ENCODE data around the gene UBE2E2.

Gene UBE2E2

DNA sequence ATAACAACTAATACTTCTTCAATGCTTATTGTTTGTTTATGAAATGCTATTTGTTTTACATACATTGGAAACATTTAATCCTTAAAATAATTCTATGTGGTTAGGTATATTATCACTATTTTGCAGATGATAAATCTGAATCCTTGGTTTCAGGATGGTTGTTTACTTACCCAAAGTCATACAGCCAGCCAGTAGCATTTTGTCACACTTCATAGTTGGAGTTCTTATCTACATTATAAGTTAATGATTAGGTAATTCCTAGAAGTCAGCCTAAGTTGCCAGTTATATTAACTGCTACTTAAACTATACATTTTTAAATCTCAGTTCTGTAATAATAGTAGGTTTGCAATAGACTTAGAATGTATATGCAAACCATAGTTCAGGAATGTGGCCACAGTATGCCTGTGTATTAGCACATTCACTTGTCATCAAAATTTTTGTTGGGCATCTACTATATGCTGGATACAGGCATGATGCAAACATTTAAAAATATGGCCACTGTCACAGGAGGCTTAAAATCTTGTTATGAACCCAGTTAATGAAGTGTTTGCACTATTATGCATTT, 187.9 kb downstream of the UBE2E2 start:
- DNase-seq: no peak

DNA sequence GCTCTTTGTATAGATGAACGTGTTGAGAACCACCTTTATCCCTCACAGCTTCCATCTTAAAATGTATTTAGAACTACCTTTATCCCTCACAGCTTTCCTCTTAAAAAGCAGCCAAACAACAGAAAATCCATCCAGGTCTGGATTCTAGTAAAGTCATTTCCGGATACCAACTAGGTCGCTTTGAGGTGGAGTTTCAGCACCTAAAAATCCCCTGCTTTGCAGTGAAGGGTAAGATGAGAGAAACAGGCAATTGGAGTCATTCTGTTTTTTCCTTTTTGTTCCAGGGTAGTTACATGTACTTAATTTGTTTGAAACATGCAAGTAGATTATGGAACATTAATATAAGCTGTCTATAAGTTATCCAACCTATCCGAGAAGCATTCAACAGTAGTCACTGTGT, 192.0 kb downstream of the UBE2E2 start:
- DNase-seq: no peak

DNA sequence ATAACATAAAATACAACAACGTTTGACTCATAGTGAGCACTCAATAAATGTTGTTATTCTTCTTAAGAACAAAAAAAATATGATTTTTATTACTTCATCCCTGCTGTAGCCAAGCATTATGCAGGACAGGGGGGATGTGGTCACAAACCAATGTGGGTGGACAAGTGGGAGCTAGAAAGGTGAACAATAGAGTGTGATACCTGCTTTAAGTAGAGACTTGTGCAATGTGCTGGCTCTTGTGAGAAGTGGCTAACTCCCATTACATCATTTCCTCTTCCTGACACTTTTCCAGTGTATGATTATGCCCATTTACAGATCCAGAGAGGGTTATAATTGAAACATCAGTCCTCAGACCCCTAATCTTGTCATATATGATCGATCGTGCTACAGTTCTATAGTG, 193.6 kb downstream of the UBE2E2 start:
- DNase-seq: no peak

DNA sequence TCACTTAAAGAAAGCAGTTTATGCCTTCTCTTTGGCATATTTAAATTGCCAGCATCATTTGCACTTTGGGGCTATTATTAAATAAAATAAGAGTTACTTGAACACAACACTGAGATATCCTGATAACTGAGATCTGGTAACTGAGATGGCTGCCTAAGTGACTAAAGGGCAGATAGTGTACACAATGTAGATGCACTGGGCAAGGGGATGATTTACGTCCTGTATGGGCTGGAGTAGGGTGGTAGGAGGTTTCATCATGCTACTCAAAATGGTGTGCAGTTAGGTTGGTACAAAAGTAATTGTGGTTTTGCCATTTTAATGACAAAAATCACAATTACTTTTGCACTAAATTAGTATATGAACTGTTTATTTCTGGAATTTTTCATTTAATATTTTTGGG, 196.1 kb downstream of the UBE2E2 start:
- no peak for DNase-seq

DNA sequence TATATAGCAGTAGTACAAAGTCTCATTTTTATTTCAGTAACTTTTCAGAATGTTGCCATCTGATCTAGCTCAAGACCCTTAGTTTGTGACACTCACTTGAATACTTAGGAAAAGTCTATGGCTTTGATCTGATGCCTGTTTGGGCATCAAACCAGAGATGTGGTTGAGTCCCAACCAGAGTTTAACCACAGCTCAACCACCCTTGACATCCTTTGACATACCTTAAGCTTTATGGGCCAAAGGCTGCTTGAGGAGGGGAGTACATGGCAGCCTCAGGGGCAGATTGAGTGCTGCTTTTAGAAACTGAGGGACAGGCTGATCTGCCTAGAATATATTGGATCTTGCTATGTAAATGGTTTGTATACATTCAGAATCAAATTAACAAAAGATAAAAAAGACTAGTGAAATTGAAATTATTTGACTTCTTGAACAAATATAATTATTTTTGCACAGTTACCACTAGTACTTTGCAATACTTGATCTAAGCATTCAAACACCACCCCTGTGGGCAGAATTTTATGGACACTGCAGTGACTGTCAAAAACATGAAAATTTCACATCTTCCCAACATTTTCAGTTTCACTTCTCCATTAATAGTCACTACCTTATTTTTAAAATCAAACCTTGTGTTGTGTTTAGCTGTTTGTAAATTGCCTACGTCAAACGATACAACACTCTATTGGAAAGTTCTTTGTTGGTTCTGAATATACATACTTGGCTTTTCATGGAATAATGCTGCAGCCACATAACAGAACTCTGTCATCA, 199.8 kb downstream of the UBE2E2 start:
- DNase-seq: no peak

DNA sequence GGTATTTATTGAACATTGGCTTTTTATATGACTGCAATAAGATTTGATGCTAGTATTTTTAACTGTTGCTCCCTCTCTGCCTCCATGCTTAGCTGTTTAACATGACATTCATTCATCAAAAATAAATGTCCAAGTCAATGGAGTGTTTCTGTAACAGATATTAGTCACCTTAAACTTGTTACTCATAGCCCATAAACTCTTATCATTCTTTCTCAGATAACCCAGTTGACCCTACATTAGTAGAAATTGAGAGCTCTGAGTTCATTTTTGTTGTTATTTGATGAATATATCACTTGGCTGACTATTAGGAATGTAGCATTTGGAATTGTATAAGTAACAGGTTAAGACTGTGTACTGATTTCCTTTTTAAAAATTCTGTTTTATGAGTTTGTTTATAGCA, 201.1 kb downstream of the UBE2E2 start:
- no peak for DNase-seq

DNA sequence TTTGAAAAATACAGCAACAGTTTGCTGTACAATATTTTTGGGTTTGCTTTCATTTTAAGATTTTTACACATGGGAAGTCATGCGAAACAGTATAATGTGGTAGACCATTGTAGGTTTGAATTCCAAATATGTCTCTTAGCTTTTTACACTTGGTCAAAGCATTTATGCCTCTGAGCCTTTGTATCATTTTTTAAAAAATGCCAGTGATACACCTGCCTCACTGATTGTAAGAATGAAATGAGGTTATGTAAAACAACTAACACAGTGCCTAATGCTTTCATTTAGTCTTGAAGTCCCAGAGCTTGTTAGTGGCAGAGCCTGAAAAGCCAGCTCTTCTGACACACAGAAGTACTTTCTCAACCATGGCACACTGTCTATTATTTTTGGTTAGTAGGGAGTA, 202.0 kb downstream of the UBE2E2 start:
- DNase-seq: no peak

DNA sequence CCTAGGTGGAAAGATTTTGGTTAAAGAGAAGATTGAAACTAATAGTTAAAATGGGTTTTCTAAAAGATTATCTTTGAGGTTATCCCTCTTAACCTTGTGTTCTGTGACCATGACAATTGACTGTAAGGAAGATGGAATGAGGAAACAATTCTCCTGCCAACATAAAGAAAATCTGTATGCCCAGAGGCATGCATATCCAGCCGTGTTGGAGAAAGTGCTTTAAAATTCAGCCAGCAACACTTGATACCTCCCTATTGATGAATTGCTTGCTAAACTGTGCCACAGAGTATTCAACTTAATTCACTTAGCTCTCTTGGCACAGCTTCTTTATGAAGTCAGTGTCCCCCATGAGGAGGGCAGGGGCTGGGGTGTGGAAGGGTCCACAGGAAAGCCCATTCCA, 203.5 kb downstream of the UBE2E2 start:
- DNase-seq: no peak

DNA sequence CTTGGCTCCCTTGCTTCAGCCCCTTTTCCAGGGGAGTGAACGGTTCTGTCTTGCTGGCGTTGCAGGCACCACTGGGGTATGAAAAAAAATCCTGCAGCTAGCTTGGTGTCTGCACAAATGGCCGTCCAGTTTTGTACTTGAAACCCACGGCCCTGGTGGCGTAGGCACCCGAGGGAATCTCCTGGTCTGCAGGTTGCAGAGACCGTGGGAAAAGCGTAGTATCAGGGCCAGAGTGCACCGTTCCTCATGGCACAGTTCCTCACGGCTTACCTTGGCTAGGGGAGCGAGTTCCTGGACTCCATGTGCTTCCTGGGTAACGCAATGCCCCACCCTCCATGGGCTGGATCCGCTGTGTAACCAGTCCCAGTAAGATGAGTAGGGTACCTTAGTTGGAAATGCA, 214.9 kb downstream of the UBE2E2 start:
- DNase-seq: no peak

DNA sequence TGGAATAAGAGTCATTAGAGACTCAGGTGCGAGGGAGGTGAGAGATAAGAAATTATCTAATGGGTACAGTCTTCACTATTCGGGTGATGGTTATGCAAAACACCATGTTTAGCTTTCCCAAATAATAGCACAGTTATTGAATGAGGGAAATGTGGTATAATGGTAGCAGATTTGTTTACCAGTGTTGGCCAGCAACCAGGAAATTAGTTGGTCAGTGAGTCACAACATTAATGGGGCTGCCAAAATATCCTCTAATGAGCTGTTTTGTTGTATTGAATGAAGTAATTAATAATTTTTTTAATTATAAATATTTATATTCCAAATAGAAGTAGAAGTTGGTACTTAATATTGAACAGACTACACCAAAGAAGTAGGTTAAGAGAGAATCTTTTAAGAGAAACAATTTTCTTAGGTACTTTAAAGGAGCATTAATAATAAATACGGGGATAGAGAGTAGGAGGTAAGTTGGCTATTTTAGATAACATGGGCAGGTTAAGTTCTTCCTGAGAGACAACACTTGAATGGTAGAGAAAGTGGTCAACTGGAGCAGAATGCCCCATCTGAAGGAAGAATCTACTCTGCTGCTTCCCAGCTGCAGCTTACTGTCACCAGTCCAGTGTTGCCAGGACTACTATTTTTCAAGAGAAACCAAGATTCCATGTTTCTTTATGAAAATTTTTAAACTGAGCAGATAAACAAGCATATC, 218.8 kb downstream of the UBE2E2 start:
- DNase-seq: no peak

DNA sequence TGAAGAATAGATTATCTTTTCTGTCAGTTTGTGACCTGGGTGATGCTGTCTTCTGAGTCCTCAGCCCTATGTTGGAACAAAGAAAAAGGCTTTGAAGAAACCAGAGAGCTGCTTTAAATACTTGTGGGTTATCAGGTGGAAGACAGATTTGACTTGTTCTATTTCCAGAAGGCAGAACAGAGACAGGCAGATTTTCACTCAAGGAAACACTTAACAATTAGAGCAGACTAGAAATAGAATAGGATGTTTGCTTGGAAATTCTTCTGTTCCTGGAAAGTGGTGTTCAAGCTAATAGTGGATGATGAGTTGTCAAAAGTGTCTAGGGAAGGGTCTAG, 219.4 kb downstream of the UBE2E2 start:
- DNase-seq: no peak

DNA sequence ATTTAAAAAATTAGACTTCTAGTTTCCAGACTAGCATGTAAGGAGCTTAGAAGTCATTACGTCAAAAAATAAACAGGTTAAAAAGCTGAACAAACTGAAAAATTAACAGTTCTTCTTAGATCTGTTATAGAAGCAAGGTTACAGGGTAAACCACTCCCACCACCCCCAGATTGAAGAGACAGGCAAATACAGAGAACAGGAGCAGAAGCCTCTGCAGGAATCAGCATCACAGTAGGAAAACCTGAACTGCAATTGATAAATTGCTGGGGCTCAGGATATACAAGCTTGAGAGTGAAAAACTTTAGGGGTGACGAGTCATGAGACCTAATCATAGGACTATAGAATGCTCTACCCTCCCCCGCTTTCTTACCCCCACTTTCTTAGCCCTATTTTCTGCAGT, 222.3 kb downstream of the UBE2E2 start:
- DNase-seq: no peak

DNA sequence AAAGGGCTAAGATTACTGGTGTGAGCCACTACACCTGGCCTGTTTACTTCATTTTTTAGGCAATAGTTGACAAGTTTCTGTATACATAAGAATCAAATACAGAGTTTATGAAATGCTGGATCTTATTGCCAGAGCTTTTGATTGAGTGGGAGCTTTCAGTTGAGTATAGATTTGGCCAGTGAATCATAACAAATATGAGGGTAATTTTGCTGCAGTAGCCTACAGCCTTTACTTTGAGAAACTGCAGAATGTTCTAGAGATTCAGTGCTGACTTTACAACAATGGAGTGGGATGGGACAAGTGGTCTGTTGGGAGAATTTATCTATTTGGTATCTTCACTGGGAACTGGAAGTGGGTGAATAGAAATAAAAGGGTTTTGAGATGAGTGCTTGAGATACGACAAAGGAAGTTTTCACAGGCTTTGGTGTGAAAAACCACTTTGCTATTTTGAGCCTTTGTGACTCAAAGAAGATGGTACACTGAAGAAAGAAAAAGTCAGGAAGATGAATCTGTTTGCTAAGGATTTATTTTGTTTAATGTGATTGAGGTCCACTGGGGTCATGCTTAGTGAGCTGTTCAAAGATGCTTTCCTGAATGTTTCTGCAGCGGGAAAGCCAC, 227.8 kb downstream of the UBE2E2 start:
- DNase-seq: no peak

DNA sequence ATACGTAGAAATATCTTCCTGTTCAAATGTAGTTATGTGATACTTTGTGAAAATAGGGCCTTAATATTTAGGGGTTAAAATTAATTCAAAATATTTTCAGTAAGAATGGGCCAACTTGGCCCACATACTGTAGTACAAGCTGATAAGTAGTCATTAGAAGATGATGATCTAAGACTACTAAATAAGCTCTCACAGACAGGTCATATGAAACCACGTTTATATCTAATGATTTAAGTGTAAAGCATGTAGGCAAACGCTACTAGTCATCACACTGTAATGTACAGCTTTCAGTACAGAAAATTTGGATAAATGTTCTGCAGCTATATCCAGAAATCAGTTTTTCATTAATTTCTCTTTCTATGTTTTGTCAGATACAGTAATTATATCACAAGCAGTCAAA, 228.6 kb downstream of the UBE2E2 start:
- no peak for DNase-seq

DNA sequence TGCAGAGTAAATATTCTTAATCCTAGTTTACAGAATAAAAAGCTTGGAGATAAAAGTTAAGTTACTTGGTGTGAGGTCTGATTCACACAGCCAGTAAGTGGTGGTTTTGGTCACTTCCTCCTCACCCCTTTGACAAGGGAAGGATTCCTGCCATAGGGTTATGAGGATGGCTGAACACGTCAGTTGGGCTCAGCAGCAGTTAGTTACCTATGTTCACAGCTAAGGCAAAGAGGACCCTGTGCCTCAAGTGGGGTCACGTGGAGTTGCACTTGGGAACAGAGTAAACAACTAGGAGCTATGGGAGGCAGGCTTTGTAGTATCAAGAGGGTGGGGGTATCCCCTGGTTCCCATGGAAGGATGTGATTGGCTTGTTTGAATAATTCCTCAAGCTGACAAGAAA, 232.2 kb downstream of the UBE2E2 start:
- DNase-seq: peak; percentile 17

DNA sequence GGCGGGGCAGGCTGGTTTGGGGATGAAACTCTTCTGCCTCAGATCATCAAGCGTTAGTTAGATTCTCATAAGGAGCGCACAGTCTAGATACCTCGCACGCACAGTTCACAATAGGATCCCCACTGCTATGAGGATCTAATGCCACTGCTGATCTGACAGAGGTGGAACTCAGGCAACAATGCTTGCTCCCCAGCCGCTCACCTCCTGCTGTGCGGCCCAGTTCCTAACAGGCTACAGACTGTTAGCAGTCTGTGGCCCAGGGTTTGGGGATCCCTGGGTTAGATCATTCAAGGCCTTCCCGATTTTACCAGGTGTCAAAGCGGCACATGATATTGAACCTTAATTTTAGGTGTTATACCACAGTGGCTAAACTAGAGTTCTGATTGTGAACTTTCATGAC, 232.8 kb downstream of the UBE2E2 start:
- no peak for DNase-seq

DNA sequence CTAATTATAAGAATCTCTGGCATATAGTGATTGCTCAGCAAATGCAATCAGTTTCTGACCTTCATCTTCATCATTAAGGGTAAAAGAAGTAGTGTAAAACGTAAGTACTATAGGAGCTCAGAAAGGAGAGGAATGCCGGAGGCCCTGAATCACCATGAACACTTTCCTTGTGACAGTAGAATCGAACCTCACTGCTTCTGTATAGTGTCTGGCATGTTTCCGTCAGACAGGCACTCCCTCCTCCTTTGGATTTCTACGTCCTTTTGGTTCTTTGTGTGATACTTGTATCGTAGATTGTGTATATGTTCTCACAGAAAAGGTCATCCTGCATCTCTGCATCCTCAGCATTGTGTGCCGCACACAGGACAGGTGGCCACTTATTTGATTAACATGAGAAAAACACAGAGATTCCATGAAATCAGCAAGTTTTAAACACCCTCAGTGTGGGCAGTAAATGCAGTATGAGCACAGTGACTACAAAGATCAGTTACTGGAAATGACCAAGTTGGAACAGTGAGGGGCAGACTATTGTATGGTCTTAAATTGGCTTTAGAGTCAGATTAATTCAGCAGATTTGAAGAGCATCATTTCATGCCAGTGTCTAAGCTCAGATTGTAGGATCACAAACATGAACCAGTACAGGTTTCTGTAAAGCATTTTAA, 234.5 kb downstream of the UBE2E2 start:
- no peak for DNase-seq

DNA sequence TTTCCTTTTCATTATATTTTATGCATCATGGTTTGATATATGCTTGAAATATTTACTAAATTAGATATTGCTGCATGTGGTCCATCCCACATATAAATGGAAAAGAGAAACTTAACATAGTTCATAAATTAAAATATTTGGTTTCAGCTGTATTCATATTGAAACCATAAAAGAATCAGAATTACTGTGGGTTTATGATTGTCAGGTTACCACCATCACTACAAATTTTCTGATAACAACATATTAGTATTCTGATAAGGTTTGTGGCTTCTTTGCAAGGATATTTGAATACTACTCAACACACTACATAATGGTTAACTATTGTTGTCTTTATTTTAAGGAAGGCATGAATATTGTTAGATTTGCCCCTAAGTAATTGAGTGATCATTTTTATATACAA, 235.5 kb downstream of the UBE2E2 start:
- no peak for DNase-seq

DNA sequence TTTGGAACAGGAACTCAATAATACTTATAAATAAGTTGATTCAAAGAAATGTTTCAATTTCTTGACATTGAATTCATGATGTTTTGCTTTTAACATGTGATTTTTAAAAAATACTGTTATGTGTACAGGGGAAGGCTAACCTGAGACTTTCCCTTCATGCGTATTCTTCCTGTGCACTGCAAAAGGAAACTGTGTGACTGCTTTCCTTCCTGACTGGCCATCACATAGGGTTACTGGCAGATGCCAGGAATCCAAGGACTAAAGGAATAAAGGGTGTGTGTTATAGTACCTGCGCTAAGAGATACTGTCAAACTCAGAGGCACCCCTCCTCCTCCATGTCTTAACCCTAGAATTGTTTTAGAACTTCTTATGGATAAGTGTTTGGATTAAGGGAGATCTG, 236.0 kb downstream of the UBE2E2 start:
- no peak for DNase-seq

DNA sequence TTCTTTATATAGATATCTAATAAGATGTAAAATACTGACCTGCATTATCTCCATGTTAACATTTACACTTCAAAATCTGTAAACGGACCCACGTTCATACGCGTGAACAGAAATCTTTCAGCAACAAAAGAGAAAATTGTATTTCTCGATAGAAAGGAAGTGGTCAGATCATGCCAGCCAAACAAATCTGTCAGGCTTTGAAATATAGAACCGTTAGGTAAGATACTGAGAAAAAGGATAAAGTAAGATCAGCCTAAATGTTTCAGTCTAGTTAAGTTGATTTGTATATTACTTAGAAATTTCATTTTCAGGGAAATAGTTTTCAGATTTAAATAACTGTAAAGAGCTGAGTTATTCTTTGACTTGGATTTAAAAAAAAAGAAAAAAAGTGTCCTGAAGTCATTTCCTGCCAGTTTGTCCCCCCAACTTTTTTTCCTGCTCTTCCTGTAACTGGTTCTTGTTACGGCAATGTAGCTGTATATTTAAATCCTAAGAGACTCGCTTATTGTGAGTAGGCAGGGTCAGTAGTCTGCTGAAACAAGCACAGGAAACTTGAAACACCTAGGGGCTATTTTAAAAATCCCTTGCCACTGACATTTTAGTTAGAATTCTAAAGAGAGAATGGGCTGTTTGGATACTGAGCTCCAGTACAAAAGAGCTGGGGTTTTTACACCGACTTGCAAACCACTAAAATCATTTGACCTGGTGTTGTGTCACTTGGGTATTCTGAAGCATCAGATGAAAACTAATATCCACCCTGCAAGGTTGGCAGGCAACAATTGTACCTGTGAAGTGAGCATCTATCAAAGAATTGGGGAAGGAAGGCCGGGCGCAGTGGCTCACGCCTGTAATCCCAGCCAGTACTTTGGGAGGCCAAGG, 237.5 kb downstream of the UBE2E2 start:
- DNase-seq: no peak

DNA sequence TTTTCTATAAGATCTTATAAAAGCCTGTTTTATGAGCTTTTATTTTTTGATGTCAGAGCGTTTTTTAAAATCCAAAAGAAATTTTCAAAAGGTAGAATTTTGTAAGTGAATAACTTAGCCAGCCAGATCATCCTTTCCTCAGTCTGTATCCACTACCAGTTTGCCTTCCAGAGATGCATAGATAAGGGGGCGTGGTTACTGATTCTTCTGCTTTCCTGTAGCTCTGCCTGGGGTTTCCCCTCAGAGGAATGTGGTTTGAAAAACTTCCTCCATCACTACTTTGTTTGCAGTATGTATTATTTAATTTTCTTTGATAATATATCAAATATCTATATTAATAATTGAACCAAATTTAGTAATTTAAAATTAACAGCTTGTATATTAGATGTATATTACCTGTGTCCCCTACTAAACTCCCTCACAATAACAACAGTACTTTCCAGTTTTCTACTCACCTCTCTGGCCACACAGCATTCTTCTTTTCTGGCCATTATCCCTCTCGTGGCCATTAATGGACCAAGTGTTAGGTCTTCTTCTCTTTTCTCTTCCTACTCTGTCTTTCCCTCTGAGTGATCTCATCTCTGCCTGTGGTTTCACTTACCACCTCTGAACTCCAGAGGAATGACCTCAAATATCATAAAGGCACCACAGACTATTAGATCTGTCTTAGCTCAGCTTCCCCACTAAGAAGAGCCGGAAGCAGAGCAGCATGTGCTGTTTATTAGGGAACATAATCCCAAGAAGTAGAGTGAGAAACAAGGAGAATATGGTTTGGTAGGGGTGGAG, 239.7 kb downstream of the UBE2E2 start:
- peak; percentile 47 for DNase-seq

DNA sequence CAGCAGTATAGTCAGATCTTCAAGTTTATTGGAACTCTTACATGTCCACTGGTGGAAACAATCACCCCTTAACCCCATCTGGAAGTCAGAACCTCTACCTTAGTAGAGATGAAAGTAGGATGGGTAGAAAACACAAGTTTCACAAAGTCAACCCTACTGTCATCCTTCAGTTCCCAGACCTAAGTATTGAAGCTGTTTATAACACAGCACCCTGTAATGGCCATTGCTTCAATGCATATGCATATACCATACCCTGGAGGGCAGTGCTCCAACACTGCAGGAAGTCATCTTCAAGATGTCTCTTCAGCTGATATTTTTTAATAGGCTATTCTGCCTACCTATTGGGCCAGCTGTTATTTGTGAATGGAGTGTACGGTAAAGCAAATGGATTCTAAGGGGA, 241.3 kb downstream of the UBE2E2 start:
- DNase-seq: no peak

Measured in MV-4-11 (cell line).